ENCODE data around the gene GAL3ST1.
A peak's percentile ranks its signal among the peaks of the same experiment; 100 is the strongest.
"Not testable (repeated sequence)": the region's sequence is repeated elsewhere in the genome, so short reads cannot be mapped to it uniquely, and the experiment has no call there.

The GAL3ST1 gene

GRCh38 chr22:30568137-30568805 lies 6.2 kb downstream of the GAL3ST1 start:
- intact Hi-C loops (cut with DNase I) = no loop called here

GRCh38 chr22:30567277-30567676 lies 7.2 kb downstream of the GAL3ST1 start:
- DNase-seq; intact Hi-C loops (cut with DNase I): not testable (repeated sequence)

More at GRCh38 chr22:30568137-30568805, 6.2 kb downstream of the GAL3ST1 start:
- DNase-seq = peak in 1 of 10 donors; percentile 29

DNA sequence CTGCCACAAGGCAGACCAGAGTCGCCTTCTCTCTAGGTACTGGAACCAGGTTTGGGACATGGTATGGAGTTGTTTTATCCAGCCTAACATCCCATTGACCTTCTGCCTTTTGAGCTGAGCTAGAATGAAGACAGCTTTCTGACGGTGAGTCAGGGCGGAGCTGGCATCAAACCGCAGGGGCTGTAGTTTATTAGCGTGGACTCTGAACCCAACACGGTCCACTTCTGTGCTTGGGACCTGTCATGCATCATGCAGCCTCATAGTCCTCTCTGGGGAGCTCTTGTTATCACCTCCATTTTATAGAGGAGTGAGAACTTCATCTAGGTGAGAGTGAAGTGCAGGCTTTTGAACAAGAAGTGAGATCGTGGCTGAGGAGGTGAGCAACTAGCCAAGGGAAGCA lies 8.3 kb downstream of the GAL3ST1 start:
- intact Hi-C loops (cut with DNase I) = no loop called here
- no peak for DNase-seq

DNA sequence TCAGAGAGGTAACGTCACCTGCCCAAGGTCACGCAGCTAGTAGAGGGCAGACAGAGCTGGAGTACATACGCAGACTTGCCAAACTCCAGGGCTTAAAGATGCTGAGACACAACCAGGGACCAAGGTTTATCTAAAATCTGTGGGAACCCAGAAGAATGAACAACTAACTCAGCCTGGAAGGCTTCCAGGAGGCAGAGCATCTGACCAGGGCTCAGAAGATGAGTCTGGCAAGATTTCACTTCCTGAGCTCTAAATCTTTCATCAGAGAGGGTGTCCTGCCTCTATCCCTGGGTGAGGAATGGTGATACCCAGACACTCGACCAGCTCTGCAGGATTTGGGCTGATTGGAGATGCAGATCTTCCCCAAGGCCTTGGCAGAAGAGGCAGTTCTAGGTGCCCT lies 9.1 kb downstream of the GAL3ST1 start:
- DNase-seq = no peak
- intact Hi-C loops (cut with DNase I) = no loop called here

DNA sequence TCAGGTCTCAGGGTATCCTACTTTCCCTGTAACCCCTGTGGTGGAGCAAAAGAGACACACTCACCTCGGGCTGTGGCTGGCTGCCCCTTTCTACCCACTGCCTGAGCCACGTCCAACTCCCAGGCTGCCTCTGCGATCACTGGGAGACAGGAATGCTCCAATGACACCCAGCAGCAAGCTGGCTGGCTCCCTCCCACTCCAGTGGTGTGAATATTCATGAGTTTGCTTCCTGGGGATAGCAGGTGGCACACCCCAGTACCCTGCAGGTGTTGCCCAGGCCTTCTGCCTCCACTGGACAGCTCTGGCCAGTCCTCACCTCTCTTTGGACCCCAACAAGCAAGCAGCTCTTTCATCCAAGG lies 9.7 kb downstream of the GAL3ST1 start:
- intact Hi-C loops (cut with DNase I) = no loop called here
- DNase-seq = peak in 2 of 10 donors; percentile 9 to 33

GRCh38 chr22:30564045-30564760 lies 10.3 kb downstream of the GAL3ST1 start:
- intact Hi-C loops (cut with DNase I) = no loop called here
- peak in 2 of 10 donors; percentile 9 to 52 for DNase-seq

DNA sequence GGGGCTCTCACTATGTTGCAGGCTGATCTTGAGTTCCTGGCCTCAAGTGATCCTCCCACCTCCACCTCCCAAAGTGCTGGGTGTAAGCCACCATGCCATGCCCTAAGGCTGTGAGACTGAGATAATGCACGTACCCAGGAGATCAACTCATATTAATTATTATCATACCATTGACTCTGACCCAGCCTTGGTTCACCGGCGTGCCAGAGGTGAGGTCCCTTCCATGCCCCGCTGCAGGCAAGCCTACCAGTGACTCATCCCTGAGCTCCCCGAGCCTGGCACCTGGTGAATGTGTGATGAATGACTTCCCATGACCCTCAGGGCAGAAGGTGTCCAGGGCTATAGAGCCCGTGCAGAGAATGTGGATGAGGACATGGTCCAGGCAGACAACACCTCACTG lies 12.1 kb downstream of the GAL3ST1 start:
- intact Hi-C loops (cut with DNase I) = no loop called here

DNA sequence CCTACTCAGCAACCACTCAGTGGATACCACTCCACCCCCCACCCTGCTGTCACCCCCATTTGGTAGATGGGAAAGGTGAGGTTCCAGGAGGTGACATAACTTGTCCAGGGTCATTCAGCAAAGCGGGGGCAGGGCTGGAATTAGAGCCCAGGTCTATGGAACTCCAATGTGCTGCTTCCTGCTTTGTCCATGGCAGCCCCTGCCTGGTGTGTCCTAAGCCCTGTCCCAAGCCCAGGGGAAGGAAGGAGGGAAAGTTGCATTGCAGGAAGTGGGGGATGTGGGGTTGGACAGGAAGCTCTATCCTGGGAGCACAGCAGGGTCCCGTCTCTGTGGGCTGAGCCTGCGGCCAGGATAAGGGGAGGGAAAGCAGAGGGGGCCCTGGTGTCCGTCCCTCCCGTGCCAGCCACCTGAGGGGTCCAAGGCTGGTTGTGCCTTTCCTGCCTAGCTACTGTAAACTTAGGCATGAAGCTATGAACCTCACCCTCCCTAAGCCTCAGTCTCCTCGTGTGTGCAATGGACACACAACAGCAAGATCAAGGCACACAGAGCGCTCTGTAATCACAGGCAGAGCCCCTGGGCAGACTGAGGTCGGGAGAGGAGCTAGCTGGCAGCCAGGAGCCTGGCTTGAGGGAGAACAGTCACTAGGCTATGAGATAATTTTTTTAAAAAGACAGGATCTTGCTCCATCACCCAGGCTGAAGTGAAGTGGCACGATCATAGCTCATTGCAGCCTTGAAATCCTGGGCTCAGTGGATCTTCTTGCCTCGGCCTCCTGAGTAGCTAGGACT lies 12.9 kb downstream of the GAL3ST1 start:
- DNase-seq = no peak
- intact Hi-C loops (cut with DNase I) = no loop called here

More for the DNA sequence above, 12.1 kb downstream of the GAL3ST1 start:
- no peak for DNase-seq

GRCh38 chr22:30560643-30561202 lies 13.7 kb downstream of the GAL3ST1 start:
- DNase-seq; intact Hi-C loops (cut with DNase I): not testable (repeated sequence)

- no peak for DNase-seq
Measured at GRCh38 chr22:30559889-30560288, 14.6 kb downstream of the GAL3ST1 start.

DNA sequence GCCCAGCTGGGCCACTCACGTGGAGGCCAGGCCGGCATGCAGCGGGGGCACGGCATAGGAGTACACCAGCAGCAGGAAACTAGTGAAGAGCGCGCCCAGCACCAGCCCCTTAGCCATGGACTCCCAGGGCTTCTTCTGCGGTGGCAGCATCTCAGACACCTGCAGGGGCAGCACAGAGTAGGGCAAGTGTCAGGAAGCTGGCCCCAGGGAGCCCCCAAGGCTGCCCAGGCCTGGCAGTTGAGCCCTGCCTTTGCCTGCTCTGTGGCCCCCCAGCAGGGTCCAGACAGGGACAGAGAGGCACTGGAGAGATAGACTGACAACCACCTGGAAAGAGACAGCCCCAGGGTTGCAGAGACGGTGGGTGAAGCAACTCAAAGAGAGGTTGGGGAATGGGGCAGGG lies 17.2 kb downstream of the GAL3ST1 start:
- intact Hi-C loops (cut with DNase I) = no loop called here
- no peak for DNase-seq

More at GRCh38 chr22:30559889-30560288, 14.6 kb downstream of the GAL3ST1 start:
- intact Hi-C loops (cut with DNase I) = no loop called here

DNA sequence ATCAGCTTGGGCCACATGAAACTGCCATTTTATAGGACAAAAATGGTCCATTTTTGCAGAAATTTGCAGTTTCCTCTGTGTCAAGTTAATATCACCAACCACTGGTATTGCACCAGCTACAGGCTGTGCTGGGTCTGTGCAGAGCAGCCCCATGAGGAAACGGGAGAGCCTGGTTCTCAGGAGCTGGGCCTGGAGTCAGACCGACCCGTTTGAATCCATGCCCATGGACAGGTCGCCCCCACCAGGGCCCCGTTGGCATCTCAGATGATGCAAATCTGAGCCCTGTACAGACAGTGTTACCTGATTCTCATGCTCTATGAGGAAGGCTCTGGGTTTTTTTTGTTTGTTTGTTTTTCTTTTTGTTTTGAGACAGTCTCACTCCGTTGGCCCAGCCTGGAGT lies 18.1 kb downstream of the GAL3ST1 start:
- intact Hi-C loops (cut with DNase I) = no loop called here

GRCh38 chr22:30555282-30556210 lies 18.9 kb downstream of the GAL3ST1 start:
- no peak for DNase-seq
- intact Hi-C loops (cut with DNase I) = no loop called here

More for the DNA sequence above, 18.1 kb downstream of the GAL3ST1 start:
- no peak for DNase-seq

DNA sequence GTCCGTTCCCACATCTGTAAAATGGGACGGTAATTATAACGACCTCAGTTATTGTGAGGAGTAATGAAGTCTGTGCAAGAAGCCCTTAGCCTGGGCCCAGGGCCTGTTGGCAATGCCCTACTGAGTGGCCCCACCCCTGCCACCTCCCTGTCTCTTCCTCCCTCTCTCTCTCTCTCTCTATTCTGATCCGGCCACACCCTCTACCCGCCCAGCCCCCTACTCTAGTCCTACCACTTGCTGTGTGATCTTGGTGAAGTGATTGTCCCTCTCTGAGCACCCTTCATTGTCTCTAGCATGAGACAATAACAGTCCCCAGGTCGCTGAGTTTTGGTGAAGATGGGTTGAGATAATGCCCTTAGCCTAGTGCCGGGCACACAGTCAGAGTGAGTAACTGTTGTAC lies 20.5 kb downstream of the GAL3ST1 start:
- DNase-seq = no peak
- intact Hi-C loops (cut with DNase I) = no loop called here

- DNase-seq = no peak
- intact Hi-C loops (cut with DNase I) = no loop called here
Measured at GRCh38 chr22:30552719-30553118, 21.7 kb downstream of the GAL3ST1 start.

DNA sequence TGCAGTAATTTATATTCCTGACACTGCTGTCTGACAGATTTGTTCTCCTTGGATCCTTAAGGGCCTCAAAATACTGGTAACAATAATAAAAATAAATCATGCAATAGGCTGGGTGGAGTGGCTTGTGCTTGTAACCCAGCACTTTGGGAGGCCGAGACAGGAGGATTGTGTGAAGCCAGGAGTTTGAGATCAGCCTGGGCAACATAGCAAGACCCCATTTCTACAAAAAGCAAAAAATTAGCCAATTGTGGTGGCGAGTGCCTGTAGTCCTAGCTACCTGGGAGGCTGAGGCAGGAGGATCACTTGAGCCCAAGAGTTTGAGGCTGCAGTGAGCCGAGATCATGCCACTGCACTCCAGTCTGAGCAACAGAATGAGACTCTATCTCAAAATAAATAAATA lies 22.7 kb downstream of the GAL3ST1 start:
- intact Hi-C loops (cut with DNase I); DNase-seq: not testable (repeated sequence)

- peak in 1 of 10 donors; percentile 5 for DNase-seq
- intact Hi-C loops (cut with DNase I) = no loop called here
Measured at GRCh38 chr22:30547188-30547587, 27.3 kb downstream of the GAL3ST1 start.

- DNase-seq = peak in 2 of 10 donors; percentile 23 to 74
- intact Hi-C loops (cut with DNase I) = no loop called here
Measured at GRCh38 chr22:30546616-30547015, 27.8 kb downstream of the GAL3ST1 start, which contains the start of gene SEC14L6. TSS of gene SEC14L6 (minus strand) at chr22:30546741. CDS start at chr22:30546682, 59 bp downstream.

- peak in 1 of 10 donors; percentile 51 for DNase-seq
- intact Hi-C loops (cut with DNase I) = no loop called here
Measured at GRCh38 chr22:30542811-30543188, 31.7 kb downstream of the GAL3ST1 start.

Measured in posterior cingulate gyrus (tissue), 11 donors.